22Rv1 (cell line): Measurements from ENCODE around the gene MTCH1.

Source experiments
- ZFX ChIP-seq: fragments of 450-650 bp; IDR thresholded peaks from 2 replicates; pipeline ENCODE4 v1.6.1; 2017; ENCODE audit warnings: antibody characterized with exemption, borderline replicate concordance
- TF ChIP-seq, protein P1 (sequence below): fragments of 450-650 bp; IDR thresholded peaks from 2 replicates; pipeline ENCODE4 v1.5.1; 2017; ENCODE audit warnings: mild to moderate bottlenecking

DNA sequence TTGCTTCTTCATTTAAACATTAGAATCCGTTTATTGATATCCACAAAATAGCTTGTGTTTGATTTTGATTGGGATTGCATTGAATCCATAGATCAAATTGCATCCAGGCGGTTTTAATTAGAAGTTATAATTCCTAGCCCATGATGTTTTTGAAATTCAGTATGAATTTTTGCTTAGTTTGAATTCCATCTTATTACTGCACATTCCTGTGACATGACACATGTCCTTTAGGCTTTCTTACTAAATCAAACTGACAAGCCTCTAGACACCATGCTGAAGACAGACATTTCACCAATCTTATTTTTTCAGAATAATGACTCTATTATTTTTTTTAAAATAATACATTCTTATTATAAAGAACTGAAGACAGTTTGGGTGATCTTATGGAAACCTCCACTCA lies 52.9 kb downstream of the MTCH1 start:
- TF ChIP-seq, protein P1, sequence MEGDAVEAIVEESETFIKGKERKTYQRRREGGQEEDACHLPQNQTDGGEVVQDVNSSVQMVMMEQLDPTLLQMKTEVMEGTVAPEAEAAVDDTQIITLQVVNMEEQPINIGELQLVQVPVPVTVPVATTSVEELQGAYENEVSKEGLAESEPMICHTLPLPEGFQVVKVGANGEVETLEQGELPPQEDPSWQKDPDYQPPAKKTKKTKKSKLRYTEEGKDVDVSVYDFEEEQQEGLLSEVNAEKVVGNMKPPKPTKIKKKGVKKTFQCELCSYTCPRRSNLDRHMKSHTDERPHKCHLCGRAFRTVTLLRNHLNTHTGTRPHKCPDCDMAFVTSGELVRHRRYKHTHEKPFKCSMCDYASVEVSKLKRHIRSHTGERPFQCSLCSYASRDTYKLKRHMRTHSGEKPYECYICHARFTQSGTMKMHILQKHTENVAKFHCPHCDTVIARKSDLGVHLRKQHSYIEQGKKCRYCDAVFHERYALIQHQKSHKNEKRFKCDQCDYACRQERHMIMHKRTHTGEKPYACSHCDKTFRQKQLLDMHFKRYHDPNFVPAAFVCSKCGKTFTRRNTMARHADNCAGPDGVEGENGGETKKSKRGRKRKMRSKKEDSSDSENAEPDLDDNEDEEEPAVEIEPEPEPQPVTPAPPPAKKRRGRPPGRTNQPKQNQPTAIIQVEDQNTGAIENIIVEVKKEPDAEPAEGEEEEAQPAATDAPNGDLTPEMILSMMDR: no peak
- no peak for TF ChIP-seq ZFX
